Vagina (tissue), 2 donors: ENCODE data around the gene WNT4.

Experiments
- CTCF ChIP-seq, 3 experiments: fragments of 450-650 bp in 2 of 3; fragments of 200-600 bp in 1 of 3; sonication (generic) in 1 of 3; IDR thresholded peaks; one replicate each; pipeline ENCODE4 v1.5.1; 2017 to 2019; ENCODE audit warnings: antibody characterized with exemption in 3 of 3, mild to moderate bottlenecking in 2 of 3, moderate library complexity in 2 of 3
- POLR2A ChIP-seq, 2 donors: fragments of 450-650 bp; IDR thresholded peaks; one replicate each; pipeline ENCODE4 v1.6.1; 2017; ENCODE audit warnings: antibody characterized with exemption in 2 of 2, mild to moderate bottlenecking in 2 of 2, moderate library complexity in 2 of 2
- POLR2AphosphoS5 ChIP-seq, 2 donors: sonication (generic); formaldehyde crosslinking; IDR thresholded peaks; one replicate each; pipeline ENCODE4 v1.9.0; 2017; ENCODE audit warnings: antibody characterized with exemption in 2 of 2, mild to moderate bottlenecking in 2 of 2, low read depth in 1 of 2; ENCODE audit not compliant: insufficient read depth in 1 of 2

GRCh38 chr1:22171951-22172715, 29.2 kb upstream of the WNT4 start:
- TF ChIP-seq CTCF (IDR thresholded peaks at IDR 0.05) = no peak
- no peak for TF ChIP-seq POLR2A (IDR thresholded peaks at IDR 0.05)
- no peak for TF ChIP-seq POLR2AphosphoS5 (IDR thresholded peaks at IDR 0.05; ENCODE audit: insufficient read depth in 1 of 2, low read depth in 1 of 2)
